NCI-H2081 treated with DMSO at 0.1 percent for 48 hours (cell line): Measurements from ENCODE around the gene HSD11B1.
"Not testable (repeated sequence)": the region's sequence is repeated elsewhere in the genome, so short reads cannot be mapped to it uniquely, and the experiment has no call there.

Source experiments
- DNase-seq: peaks from one replicate; lab custom pipeline; 2025; lab: John Stamatoyannopoulos, UW

HSD11B1 gene

DNA sequence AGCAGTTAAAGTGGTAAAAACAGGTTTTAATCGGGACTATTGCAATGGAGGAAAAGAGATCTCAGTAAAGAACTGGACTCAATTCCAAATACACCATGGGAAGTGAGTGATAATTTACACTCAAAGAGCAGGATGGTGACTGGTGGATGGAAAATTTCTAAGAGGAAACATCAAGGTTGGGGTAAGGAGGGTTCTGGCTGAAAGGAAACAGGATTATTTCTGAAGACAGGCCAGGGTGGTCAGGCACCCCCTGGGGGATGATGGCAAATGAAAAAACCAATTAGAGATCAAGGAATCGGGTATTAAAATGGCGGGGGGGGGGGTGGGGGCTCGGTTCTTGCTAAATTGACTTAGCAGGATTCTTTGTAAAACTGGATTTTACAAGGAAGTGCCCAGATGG is 12.3 kb upstream of the HSD11B1 start:
- no peak for DNase-seq

DNA sequence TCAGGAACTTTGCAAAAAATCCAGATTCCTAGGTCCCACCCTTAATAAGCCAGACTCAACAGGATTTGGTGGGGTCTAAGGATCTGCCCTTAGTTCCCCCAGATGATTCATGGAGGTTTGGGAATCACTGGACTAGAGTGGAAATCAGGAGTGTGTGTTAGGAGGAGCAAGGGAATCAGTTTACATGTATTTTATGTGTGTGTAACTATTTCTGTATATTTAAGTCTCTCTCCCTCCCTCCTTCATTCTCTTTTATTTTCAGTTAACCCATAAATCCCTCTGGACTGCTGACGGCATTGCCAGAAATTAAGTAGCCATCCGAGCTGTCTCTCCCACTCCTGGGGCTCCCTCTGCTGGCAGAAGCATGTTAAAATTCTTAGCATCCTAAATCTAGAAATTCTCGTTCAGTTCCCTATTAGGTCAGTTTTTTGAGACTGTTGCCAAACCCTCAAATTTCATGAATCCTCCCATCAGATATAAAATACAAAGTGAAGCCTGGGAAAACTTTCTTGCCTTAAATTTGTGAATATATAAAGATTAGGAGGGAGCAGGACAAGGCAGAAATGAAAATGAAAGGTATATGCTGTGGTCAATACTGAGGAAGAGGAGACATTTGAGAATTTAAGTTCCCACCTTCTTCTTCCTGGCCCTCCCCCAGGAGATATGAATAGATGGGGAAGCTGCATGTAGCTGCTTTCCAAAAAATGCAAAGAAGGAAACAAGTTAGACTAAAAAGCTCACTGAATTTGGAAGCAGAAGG is 11.7 kb upstream of the HSD11B1 start:
- peak; percentile 6 for DNase-seq

DNA sequence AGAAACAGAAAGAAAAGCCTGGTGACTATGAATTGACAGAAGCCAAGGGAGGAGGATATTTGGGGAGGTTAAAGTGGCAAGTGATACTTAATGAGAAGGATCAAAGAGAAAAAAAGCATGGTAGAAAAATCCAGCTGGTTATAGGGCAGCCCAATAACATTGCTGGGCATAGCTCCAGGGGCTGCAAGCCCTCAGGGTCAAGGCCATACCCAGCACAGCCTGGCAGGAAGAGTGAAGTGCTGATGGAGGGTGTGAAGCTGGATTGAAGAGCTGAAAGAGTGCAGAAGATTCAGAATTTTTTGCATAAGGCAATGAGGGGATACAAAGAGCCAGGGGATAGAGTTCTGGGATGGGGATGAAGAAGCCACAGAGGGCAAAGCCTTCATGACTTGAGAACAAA is 8.0 kb upstream of the HSD11B1 start:
- no peak for DNase-seq

DNA sequence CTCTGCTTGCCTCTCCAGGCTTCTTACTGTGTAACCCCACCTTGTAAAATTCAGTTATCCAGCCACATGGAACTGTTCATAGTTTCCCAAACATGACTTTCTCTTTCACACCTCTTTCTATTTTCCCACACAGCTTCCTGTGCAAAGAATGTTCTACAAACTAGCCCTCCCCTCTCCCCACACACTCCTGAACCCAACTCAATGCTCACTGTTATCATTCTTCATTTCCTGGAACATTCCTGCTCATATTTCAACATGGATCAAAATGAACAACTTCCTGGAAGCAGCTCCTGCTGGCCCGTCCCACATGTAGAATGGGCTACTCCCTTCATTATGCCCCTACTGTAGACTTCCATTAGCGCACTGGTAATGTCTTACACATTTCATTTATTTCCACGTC is 7.5 kb upstream of the HSD11B1 start:
- DNase-seq: no peak

DNA sequence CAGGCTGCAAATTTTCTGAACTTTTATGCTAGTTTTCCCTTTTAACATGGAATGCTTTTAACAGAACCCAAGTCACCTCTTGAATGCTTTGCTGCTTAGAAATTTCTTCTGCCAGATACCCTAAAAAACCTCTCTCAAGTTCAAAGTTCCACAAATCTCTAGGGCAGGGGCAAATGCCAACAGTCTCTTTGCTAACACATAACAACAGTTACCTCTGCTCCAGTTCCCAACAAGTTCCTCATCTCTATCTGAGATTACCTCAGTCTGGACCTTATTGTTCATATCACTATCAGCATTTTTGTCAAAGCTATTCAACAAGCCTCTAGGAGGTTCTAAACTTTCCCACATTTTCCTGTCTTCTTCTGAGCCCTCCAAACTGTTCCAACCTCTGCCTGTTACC is 4.0 kb upstream of the HSD11B1 start:
- DNase-seq: not testable (repeated sequence)

DNA sequence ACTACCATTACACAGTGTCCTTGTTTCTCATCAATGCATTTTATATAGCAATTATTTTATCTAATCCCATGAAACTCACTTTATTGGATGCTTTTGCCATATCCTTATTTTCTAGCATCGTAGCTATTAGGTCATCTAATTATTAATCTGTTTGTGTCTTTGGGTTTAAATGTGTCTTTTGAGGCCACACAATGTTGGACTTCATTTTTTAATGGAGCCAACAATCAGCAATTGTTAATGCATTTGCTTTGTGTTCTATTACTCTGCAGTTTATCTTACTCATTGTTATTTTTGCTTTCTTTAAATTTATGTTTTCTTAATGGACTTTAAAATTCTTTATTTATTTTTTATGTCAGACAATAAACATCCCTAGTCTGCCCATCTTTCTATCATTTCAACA is 1.8 kb upstream of the HSD11B1 start:
- DNase-seq: no peak

DNA sequence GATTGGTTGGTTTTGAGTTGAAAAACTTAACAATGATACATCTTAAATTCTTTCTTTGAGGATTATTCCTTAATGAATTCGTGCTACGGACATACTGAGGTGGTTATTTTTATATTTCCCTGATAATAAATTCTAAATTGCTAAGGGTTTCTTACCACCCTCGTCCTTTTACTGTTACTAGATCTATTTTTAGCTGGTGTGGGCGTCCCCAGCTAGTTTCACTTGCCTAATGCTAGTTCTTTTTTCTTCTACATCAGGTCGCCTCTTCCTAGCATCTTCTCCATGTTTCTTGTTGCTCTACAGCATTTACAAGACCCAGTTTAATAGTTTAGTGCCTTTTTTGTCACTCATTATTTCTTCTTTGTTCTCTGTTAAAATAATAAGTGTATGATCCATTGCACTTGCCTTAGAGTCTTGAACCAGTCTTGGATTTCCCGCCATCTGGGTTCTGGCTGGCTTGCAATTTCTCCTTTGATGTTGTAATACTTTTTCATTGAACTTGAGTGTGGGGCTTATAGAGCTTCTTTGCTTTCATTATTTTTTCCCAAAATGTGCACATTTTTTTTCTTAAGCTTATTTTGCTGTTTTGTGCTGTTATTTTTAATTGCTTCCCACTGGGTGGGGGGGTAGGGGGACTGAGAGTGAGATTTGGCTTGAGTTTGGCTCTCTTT is 677 bp upstream of the HSD11B1 start:
- DNase-seq: no peak

DNA sequence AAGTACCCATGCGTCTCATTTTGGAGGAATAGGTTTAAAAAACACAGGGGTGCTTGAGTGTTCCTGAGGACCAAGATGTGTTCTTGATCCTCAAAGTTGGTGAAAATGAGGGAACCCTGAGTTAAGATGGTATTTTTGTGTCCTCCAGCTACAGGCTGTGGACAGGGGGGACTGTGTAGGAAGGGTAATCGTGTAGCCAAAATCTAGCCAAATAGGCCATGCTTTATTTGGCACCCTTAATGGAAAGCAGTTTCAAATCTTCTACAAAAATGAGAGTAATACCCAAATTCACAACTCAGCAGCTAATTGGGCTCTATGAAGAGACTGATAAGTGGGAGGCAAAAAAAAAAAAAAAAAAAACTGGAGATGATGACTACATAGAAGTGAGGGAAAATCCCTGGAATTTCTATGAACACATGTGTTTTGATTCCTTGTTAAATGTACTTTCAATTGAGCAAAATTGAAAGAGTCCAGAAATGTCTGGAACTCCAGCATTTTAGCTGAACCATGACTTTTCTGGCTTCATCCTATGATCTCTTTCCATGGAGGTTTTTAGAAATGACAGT is 470 bp downstream of the HSD11B1 start:
- DNase-seq: no peak

DNA sequence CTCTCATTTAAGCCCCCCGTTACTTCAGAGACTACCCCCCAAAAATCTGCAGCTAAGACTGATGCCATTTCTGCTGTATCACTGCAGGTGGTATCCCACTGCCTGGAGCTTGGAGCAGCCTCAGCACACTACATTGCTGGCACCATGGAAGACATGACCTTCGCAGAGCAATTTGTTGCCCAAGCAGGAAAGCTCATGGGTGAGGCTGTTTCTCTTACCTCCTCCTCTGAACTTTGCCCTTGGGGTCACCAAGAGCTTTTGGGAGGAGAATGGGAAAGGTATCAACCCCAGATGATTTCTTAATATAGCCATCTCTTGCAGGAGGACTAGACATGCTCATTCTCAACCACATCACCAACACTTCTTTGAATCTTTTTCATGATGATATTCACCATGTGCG is 2.0 kb downstream of the HSD11B1 start:
- DNase-seq: no peak

DNA sequence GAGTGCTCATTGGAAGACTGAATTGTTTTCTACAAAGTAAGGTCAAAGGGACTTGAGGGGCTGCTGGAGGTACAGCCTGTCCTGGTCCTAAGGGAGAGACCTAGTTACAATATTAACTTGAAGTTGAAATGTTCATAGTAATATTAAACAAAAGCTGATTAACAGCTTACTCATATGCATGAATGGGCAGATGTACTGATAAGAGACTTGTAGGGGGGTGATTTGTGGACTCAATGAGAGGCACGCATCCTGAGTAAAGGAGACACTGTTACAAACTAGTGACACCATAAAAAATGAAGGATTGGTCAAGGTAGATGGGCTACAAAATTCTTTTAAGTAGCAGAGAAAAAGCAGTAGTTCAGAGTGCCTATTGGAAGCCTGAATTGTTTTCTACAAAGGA is 2.7 kb downstream of the HSD11B1 start:
- DNase-seq: no peak

DNA sequence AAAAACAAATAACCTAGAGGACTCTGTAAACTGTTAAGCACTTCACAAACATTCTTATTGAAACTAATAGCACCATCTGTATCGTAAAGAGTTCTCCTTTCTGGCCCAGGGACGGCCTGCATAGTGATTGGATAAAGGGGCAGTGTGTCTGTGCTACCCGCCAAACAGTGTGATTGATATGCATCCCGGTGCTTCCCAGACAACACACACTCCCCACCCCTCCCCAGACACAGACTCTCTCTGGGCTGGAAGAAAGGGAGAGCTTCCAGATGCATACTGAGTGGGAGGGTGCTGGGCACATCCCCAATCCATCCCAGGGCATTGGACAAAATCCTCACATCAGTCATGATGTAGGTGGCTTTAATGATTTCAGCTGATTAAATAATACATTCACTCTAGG is 3.7 kb downstream of the HSD11B1 start:
- no peak for DNase-seq

DNA sequence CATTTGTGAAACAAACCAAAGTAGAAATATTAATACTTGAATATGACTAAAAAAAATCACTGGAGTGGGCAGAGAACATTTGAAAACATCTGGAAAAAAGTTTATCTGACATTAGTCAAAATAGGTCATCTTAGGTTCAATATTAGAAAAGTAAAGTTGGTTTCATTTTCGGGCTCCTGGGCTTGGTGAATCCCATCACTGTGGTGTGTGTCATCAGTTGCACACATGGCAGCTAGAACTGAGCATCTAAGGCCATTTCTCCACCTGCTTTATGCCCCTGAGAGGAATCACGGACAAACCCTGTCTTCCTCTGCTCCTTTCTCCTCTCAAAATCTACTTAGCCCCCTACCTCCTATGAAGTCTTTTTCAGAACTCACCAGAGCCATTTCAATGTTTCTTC is 5.4 kb downstream of the HSD11B1 start:
- DNase-seq: no peak

DNA sequence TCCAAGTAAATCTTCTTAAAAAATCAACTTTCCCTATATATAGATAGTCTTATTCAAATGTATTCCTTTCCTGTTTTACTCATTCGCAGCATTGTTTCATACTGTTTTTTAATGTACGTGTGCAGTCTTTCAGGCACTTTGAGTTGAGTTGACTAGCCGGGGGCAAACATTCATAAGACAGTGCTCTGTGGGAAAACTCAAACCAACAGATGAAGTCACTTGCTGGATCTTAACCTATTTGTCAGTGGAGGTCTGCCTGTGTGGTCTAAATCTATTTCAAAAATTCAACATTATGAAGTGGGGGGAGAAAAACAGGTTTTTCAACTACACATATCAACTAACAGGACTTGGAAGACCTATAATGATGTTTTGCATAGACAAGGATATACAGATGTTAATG is 6.2 kb downstream of the HSD11B1 start:
- DNase-seq: no peak

DNA sequence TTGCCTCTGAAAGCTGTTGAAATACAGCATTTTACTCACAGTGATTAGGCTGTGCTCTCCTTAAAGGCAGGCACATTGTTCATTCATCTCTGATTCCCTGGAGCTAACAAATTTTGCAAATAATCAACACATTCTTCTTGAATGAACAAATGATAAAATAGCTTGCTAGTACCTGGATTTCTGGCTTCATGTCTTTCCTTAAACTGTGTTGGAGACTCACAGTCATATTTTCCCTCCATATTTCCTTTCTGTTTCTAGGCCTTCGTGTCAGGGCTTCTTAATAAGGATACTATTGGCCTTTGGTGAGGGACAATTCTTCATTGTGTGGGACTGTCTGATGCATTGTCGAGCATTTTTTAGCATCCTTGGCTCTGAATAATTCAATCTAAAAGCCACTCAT is 9.7 kb downstream of the HSD11B1 start:
- DNase-seq: no peak

DNA sequence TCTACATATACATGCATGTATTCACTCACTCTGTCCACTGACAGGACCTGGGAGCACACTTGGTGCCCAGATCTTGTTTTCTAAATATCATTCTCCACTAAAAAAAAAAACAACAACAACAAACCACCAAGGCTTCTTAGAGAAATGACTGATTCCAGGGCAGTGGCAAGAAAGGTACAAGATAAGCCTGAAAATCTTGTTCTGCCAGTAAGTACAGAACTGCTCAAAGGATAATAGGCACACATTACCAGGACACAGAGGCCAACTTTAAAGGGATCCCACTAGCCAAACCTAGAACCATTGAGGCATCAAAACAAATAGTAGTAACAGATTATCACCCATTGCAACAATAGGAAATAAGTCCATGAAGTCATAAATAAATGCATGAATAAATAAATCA is 10.7 kb downstream of the HSD11B1 start:
- DNase-seq: no peak

DNA sequence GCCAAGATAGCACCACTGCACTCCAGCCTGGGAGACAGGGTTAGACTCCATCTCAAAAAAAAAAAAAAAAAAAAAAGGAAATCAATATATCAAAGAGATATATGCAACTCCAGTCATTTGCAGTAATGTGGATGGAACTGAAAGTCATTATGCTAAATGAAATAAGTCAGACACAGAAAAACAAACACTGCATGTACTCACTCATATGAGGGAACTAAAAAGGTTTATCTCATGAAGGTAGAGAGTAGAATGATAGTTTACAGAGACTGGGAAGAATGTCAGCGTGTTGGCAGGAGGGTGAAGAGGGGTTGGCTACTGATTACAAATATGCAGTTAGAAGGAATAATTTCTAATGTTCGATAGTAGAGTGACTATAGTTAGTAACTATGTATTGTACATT is 13.2 kb downstream of the HSD11B1 start:
- DNase-seq: no peak

DNA sequence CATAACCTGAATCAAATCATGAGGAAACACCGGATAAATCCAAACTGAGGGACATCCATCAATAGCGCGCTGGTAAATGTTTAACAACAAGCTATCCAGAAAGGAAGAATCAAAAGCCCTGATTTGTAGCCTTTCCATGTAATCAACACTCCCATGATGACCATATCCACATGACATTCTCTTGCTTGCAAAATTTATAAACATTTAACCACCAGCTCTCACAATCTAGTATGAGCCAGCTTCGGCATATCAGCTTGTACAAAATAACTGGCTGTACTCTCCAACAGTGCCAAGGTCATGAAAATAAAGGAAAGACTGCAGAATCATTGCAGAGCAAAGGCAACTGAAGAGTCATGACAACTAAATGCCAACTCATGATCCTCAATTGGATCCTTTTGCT is 15.7 kb downstream of the HSD11B1 start:
- DNase-seq: no peak

DNA sequence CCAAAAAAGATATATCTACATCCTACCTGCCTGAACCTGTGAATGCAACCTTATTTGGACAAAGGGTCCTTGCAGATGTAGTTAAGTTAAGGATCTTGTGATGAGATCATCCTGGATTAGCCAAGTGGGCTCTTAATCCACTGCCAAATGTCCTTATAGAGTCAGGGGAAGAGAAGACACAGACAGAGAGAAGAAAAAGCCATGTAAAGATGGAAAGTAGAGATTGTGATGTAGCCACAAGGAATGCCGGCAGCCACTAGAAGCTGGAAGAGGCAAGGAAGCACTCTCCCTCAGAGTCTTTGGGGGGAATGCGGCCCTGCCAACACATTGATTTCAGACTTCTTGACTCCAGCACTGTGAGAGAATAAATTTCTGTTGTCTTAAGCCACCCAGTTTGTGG is 16.2 kb downstream of the HSD11B1 start:
- DNase-seq: no peak

DNA sequence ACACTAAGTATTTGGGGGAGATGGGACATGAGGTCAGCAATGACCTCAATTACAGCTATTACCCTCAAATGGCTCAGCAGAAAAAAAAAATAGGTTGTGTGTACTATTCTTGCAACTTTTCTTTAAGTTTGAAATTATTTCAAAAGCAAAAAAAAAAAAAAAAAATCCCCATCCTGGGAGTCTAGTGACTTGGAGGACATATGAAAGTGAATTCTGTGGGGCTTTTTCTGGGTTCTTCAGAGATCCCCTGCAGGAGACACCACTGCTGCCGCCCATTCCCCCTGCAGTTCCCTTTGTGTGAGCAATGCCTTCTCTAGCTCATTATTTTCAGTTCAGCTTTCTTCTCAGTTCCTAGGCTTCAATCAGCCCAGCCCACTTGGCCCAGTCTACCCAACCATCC is 16.7 kb downstream of the HSD11B1 start:
- DNase-seq: no peak

DNA sequence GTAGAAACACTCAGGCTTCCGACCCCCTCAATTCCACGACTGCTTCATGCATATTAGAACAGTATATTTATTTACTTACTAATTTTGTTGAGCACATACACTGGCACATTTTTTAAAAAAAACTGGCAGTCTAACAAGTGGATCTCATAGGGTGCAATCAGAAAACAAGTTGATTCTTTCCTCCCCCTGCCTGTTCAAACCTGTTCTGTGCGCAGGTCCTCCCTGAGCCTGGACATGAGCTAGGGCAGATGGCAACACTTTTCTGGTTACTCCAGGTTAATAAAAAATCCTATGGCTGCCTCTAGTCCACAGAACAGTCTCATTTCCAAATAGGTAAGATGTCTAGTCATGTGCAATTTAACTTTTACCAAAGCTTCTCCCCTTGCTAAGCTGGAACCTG is 18.6 kb downstream of the HSD11B1 start:
- DNase-seq: no peak

DNA sequence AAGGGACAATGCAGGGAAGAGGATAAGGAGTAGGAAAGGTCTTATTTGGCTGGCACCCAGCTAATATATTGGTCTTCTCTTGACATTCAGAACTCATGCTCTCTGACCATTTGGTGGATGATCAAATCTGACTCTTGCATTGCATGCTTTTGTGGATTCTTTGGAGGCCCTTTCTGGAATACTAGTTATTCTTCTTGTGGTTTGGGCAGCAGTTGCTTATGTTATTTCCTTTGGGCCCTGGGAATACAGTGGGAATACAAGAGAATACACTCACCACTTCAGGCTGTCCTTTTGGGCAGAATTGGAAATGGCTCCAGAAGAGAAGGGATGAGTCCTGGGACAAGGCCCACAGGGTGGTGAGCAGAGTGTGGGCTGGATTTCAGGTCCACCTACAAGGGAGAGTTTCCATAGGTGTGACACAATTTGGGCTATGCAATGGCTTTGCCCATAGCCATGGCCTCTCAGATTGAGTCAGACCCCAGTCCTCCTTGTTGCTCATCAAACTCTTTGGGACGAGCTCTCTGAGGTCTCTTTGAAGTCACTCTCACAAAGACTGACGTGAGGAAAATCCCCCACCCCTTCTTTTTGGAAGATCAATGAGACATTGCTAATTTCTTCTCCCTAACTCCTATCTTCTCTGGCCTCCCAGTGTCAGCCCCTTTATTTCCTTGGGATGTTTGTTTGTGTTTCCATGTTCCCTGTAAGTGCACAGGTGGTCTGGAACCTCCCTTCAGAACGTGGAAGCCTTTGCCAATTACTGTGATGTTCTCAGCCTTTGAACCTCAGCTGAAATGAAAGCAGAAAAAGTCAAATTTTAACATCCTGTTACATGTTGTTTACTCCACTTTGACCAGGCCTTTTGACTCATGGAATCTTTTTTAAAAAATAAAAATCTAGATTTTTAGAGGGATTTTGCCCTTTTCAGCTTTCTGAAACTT is 19.4 kb downstream of the HSD11B1 start:
- no peak for DNase-seq

DNA sequence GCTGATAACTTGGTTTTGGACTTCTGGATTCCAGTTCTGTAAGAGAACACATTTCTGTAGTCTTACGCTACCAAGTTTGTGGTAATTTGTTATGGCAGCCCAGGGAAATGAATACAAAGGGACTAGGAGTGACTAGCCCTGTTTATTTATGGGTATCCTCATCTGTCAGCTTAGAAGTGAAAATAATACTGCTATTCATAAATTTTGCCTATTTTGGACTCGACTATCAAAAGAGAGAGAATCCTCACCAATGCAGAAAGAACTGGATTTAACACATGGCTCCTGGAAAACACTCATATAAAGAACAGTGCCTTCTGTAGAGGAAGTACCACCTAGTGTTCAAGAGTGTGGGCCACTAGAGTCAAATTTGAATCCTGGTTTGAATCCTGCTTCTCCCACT is 22.6 kb downstream of the HSD11B1 start:
- DNase-seq: no peak

DNA sequence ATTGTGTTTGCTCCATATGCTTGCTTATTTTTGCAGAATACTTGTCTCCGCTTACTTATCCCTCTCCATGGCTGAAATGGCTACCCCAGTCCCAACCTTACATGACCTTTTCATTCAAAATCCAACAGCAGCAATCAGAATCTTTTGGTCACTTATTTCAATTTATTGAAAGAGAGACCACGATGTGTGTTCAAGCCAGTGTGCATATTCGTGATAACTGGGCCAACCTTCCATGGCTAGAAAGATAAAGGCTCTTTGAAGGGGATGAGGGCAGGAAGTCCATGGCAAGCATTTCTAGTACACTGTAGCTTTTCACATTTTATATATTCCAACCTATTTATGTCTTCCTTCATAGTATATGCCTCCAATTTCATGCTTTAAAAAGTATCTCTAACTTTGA is 23.1 kb downstream of the HSD11B1 start:
- DNase-seq: no peak
